ENCODE results near the gene PRKCE.

- no peak for TF ChIP-seq CTCF (IDR thresholded peaks at IDR 0.05)
- TF ChIP-seq POLR2A (IDR thresholded peaks at IDR 0.05): no peak
- TF ChIP-seq POLR2AphosphoS5 (IDR thresholded peaks at IDR 0.05): no peak
Observed at GRCh38 chr2:45771261-45771660, 119.8 kb downstream of the PRKCE start.
